ENCODE measurements around the gene GKN2. TPM values are rescaled to one million over a fixed set of nuclear protein-coding genes. Genes with fewer than 3 reads are reported as not detected.

GKN2 gene
- total RNA-seq, 2 experiments from 2014 or later, result not detected

GRCh38 chr2:68925295-68925896 lies 27.3 kb downstream of the GKN2 start:
- Mint-ChIP-seq H3K36me3 (no peaks in the 10 kb centered on the region), H3K4me3 (no peak overlapping the region), H3K27ac (no peak overlapping the region), H3K27me3 (peaks cover 12% of the 10 kb centered on the region), H3K9me3 (no peaks in the 10 kb centered on the region), H3K4me1 (peaks cover 7% of the 10 kb centered on the region)
- POLR2A ChIA-PET, result interaction anchor here (1.0 to 2.0 kb wide), 3 partner anchors 87 to 458 kb away, joined by 4 to 6 read pairs (median 6); partner anchors contain the start of genes APLF and FBXO48
- DNase-seq (no peak), ATAC-seq (ENCODE audit: low read depth) (peak; percentile 42)

GRCh38 chr2:68921646-68922045 lies 31.0 kb downstream of the GKN2 start:
- POLR2A ChIA-PET, result no interaction called here
- DNase-seq (no peak), ATAC-seq (ENCODE audit: low read depth) (no peak)
- H3K27ac Mint-ChIP-seq, result no peak overlapping the region
- peaks cover 6% of the 10 kb centered on the region for H3K27me3 Mint-ChIP-seq
- peaks cover 7% of the 10 kb centered on the region for H3K4me1 Mint-ChIP-seq
- H3K36me3 Mint-ChIP-seq, result no peaks in the 10 kb centered on the region
- no peak overlapping the region for H3K4me3 Mint-ChIP-seq
- no peaks in the 10 kb centered on the region for H3K9me3 Mint-ChIP-seq

- peaks cover 7% of the 10 kb centered on the region for H3K4me1 Mint-ChIP-seq
- H3K36me3 Mint-ChIP-seq, result no peaks in the 10 kb centered on the region
- POLR2A ChIA-PET, result no interaction called here
- no peak overlapping the region for H3K4me3 Mint-ChIP-seq
- no peaks in the 10 kb centered on the region for H3K27me3 Mint-ChIP-seq
- DNase-seq (no peak), ATAC-seq (ENCODE audit: low read depth) (no peak)
- H3K27ac Mint-ChIP-seq, result no peak overlapping the region
- no peaks in the 10 kb centered on the region for H3K9me3 Mint-ChIP-seq
Observed at GRCh38 chr2:68920481-68921170, 32.1 kb downstream of the GKN2 start.

- no peak for ATAC-seq (ENCODE audit: low read depth)
- H3K9me3 Mint-ChIP-seq, result no peaks in the 10 kb centered on the region
- H3K27me3 Mint-ChIP-seq, result no peaks in the 10 kb centered on the region
- H3K4me1 Mint-ChIP-seq, result peaks cover 1% of the 10 kb centered on the region
- POLR2A ChIA-PET, result no interaction called here
- H3K27ac Mint-ChIP-seq, result no peak overlapping the region
- no peak for DNase-seq
- no peak overlapping the region for H3K4me3 Mint-ChIP-seq
- no peaks in the 10 kb centered on the region for H3K36me3 Mint-ChIP-seq
Observed at GRCh38 chr2:68918497-68918896, 34.2 kb downstream of the GKN2 start.

- Mint-ChIP-seq H3K27ac (no peak overlapping the region), H3K27me3 (no peaks in the 10 kb centered on the region), H3K36me3 (no peaks in the 10 kb centered on the region), H3K9me3 (no peaks in the 10 kb centered on the region), H3K4me3 (no peak overlapping the region), H3K4me1 (peaks cover 1% of the 10 kb centered on the region)
- POLR2A ChIA-PET, result no interaction called here
- no peak for DNase-seq
- ATAC-seq (ENCODE audit: low read depth), result no peak
Observed at GRCh38 chr2:68917034-68917718, 35.5 kb downstream of the GKN2 start.

GRCh38 chr2:68916226-68916625 lies 36.5 kb downstream of the GKN2 start:
- Mint-ChIP-seq H3K4me1 (peaks cover 3% of the 10 kb centered on the region), H3K4me3 (no peak overlapping the region), H3K9me3 (no peaks in the 10 kb centered on the region), H3K27ac (no peak overlapping the region), H3K27me3 (no peaks in the 10 kb centered on the region), H3K36me3 (no peaks in the 10 kb centered on the region)
- POLR2A ChIA-PET, result no interaction called here
- ATAC-seq (ENCODE audit: low read depth) (no peak), DNase-seq (no peak)

GRCh38 chr2:68915393-68915792 lies 37.3 kb downstream of the GKN2 start:
- H3K4me3 Mint-ChIP-seq, result no peak overlapping the region
- H3K27ac Mint-ChIP-seq, result no peak overlapping the region
- ATAC-seq (ENCODE audit: low read depth) (no peak), DNase-seq (no peak)
- no peaks in the 10 kb centered on the region for H3K27me3 Mint-ChIP-seq
- POLR2A ChIA-PET, result no interaction called here
- H3K4me1 Mint-ChIP-seq, result peaks cover 6% of the 10 kb centered on the region
- H3K36me3 Mint-ChIP-seq, result no peaks in the 10 kb centered on the region
- H3K9me3 Mint-ChIP-seq, result no peaks in the 10 kb centered on the region

GRCh38 chr2:68913359-68913758 lies 39.3 kb downstream of the GKN2 start:
- Mint-ChIP-seq H3K9me3 (no peaks in the 10 kb centered on the region), H3K27ac (no peak overlapping the region), H3K36me3 (no peaks in the 10 kb centered on the region), H3K4me1 (peaks cover 22% of the 10 kb centered on the region), H3K27me3 (no peaks in the 10 kb centered on the region), H3K4me3 (no peak overlapping the region)
- ATAC-seq (ENCODE audit: low read depth), result no peak
- POLR2A ChIA-PET, result interaction anchor here (1.0 kb wide), 1 partner anchor 85 kb away, joined by 3 read pairs; no protein-coding TSS in a partner anchor
- DNase-seq, result no peak

GRCh38 chr2:68912732-68913131 lies 40.0 kb downstream of the GKN2 start:
- ATAC-seq (ENCODE audit: low read depth), result peak; percentile 48

GRCh38 chr2:68912111-68912510 lies 40.6 kb downstream of the GKN2 start:
- Mint-ChIP-seq H3K27me3 (no peaks in the 10 kb centered on the region), H3K9me3 (no peaks in the 10 kb centered on the region), H3K4me3 (no peak overlapping the region), H3K4me1 (peaks cover 32% of the 10 kb centered on the region), H3K27ac (no peak overlapping the region), H3K36me3 (no peaks in the 10 kb centered on the region)
- ATAC-seq (ENCODE audit: low read depth), result no peak
- DNase-seq, result no peak
- POLR2A ChIA-PET, result interaction anchor here (1.0 to 1.3 kb wide), 2 partner anchors 84 to 171 kb away, joined by 3 read pairs; no protein-coding TSS in a partner anchor

More at GRCh38 chr2:68912732-68913131, 40.0 kb downstream of the GKN2 start:
- Mint-ChIP-seq H3K27ac (no peak overlapping the region), H3K36me3 (no peaks in the 10 kb centered on the region), H3K27me3 (no peaks in the 10 kb centered on the region), H3K9me3 (no peaks in the 10 kb centered on the region), H3K4me3 (no peak overlapping the region), H3K4me1 (peaks cover 28% of the 10 kb centered on the region)
- POLR2A ChIA-PET, result interaction anchor here (1.0 kb wide), 1 partner anchor 84 kb away, joined by 3 read pairs; no protein-coding TSS in a partner anchor
- DNase-seq, result peak; percentile 50

GRCh38 chr2:68911709-68912108 lies 41.0 kb downstream of the GKN2 start:
- Mint-ChIP-seq H3K36me3 (no peaks in the 10 kb centered on the region), H3K9me3 (no peaks in the 10 kb centered on the region), H3K27me3 (no peaks in the 10 kb centered on the region), H3K4me3 (peak overlapping the region; percentile 7), H3K4me1 (peaks cover 33% of the 10 kb centered on the region), H3K27ac (no peak overlapping the region)
- DNase-seq, result no peak
- no peak for ATAC-seq (ENCODE audit: low read depth)
- POLR2A ChIA-PET, result interaction anchor here (1.3 kb wide), 1 partner anchor 170 kb away, joined by 3 read pairs; no protein-coding TSS in a partner anchor

GRCh38 chr2:68911246-68911645 lies 41.4 kb downstream of the GKN2 start:
- no peak overlapping the region for H3K27ac Mint-ChIP-seq
- H3K27me3 Mint-ChIP-seq, result no peaks in the 10 kb centered on the region
- H3K36me3 Mint-ChIP-seq, result no peaks in the 10 kb centered on the region

GRCh38 chr2:68909793-68910674 lies 42.7 kb downstream of the GKN2 start:
- no peak for ATAC-seq (ENCODE audit: low read depth)
- H3K9me3 Mint-ChIP-seq, result peaks cover 2% of the 10 kb centered on the region
- H3K4me1 Mint-ChIP-seq, result peaks cover 33% of the 10 kb centered on the region
- H3K27me3 Mint-ChIP-seq, result no peaks in the 10 kb centered on the region
- H3K27ac Mint-ChIP-seq, result peak overlapping the region; percentile 52
- DNase-seq, result peak; percentile 63
- POLR2A ChIA-PET, result interaction anchor here (2.1 kb wide), 1 partner anchor 172 kb away, joined by 7 read pairs; no protein-coding TSS in a partner anchor
- H3K36me3 Mint-ChIP-seq, result no peaks in the 10 kb centered on the region
- H3K4me3 Mint-ChIP-seq, result peak overlapping the region; percentile 19

More at GRCh38 chr2:68911246-68911645, 41.4 kb downstream of the GKN2 start:
- Mint-ChIP-seq H3K4me1 (peaks cover 33% of the 10 kb centered on the region), H3K9me3 (no peaks in the 10 kb centered on the region), H3K4me3 (no peak overlapping the region)
- POLR2A ChIA-PET, result interaction anchor here (1.3 kb wide), 1 partner anchor 170 kb away, joined by 3 read pairs; no protein-coding TSS in a partner anchor
- DNase-seq (no peak), ATAC-seq (ENCODE audit: low read depth) (no peak)

Measured in activated naive CD8-positive, alpha-beta T cell treated with anti-CD3 and anti-CD28 coated beads, Interleukin-2, amount 10 ng/mL, durations not matched to agents 7 days and 5 days (primary cell).